Cardiac fibroblast (primary cell): ENCODE data around the gene NUDT21.
"Not testable (repeated sequence)": the region's sequence is repeated elsewhere in the genome, so short reads cannot be mapped to it uniquely, and the experiment has no call there.

ENCODE experiments used
- DNase-seq, 2 donors: peaks; one replicate each; pipeline versions ENCODE4 v3.0.0 to v3.0.0-alpha.2; 2010; ENCODE audit warnings: low read depth in 2 of 2
- H3K4me3 ChIP-seq, 2 donors: replicated peaks in 1 of 2; 1 replicate in 1 of 2; 2 replicates in 1 of 2; pipeline ENCODE4 v1.5.1; 2011; ENCODE audit warnings: low read depth in 2 of 2, low read length in 2 of 2, mild to moderate bottlenecking in 2 of 2, moderate library complexity in 1 of 2
- TF ChIP-seq, protein P1 (sequence below): IDR thresholded peaks from one replicate; pipeline ENCODE4 v1.5.1; 2011; ENCODE audit warnings: low read depth, mild to moderate bottlenecking, low read length, inconsistent platforms

Gene NUDT21

GRCh38 chr16:56450986-56451752 lies at the start of gene NUDT21, which contains the start of gene OGFOD1:
Gene NUDT21 (minus strand): TSS chr16:56451332. CDS start chr16:56451202, 130 bp downstream.
Gene OGFOD1 (plus strand): TSS chr16:56451554. CDS start chr16:56451613, 59 bp downstream.
- TF ChIP-seq, protein P1, sequence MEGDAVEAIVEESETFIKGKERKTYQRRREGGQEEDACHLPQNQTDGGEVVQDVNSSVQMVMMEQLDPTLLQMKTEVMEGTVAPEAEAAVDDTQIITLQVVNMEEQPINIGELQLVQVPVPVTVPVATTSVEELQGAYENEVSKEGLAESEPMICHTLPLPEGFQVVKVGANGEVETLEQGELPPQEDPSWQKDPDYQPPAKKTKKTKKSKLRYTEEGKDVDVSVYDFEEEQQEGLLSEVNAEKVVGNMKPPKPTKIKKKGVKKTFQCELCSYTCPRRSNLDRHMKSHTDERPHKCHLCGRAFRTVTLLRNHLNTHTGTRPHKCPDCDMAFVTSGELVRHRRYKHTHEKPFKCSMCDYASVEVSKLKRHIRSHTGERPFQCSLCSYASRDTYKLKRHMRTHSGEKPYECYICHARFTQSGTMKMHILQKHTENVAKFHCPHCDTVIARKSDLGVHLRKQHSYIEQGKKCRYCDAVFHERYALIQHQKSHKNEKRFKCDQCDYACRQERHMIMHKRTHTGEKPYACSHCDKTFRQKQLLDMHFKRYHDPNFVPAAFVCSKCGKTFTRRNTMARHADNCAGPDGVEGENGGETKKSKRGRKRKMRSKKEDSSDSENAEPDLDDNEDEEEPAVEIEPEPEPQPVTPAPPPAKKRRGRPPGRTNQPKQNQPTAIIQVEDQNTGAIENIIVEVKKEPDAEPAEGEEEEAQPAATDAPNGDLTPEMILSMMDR, result no peak
- peak; percentile 98 for DNase-seq

GRCh38 chr16:56493815-56494214 lies 42.7 kb upstream of the NUDT21 start:
- TF ChIP-seq, protein P1, result no peak
- DNase-seq, result no peak
- no peak overlapping the region for H3K4me3 ChIP-seq

More at GRCh38 chr16:56450986-56451752, at the start of gene NUDT21, which contains the start of gene OGFOD1:
- H3K4me3 ChIP-seq, result peak within 1 kb of the TSS; percentile 92 to 95

DNA sequence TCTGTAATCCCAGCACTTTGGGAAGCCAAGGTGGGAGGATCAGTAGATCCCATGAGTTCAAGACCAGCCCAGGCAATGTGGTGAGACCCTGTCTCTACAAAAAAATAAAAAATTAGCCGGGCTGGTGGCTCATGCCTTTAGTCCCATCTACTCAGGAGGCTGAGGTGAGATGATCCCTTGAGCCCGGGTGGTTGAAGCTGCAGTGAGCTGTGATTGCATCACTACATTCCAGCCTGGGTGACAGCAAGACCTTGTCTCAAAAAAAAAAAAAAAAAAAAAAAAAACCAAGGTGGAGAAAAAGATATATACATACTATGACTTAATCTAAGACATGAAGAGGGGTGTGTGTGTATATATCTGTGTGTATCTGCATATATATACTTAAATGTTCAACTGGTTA lies 42.0 kb upstream of the NUDT21 start:
- TF ChIP-seq, protein P1, result no peak
- peak in 1 of 2 donors; percentile 28 for DNase-seq
- H3K4me3 ChIP-seq, result no peak overlapping the region

- TF ChIP-seq, protein P1, result no peak
- no peak overlapping the region for H3K4me3 ChIP-seq
- DNase-seq, result no peak
Observed at GRCh38 chr16:56491657-56492261, 40.6 kb upstream of the NUDT21 start.

- not testable (repeated sequence) for DNase-seq, H3K4me3 ChIP-seq
Observed at GRCh38 chr16:56488868-56489267, 37.7 kb upstream of the NUDT21 start.

- no peak overlapping the region for H3K4me3 ChIP-seq
- TF ChIP-seq, protein P1, result no peak
- DNase-seq, result no peak
Observed at GRCh38 chr16:56488035-56488434, 36.9 kb upstream of the NUDT21 start.

- H3K4me3 ChIP-seq, result no peak overlapping the region
- TF ChIP-seq, protein P1, result no peak
- DNase-seq, result no peak
Observed at GRCh38 chr16:56483394-56483793, 32.3 kb upstream of the NUDT21 start.
